Mononuclear cell (primary cell): ENCODE results near the gene SCRT2. TPM values are rescaled to one million over a fixed set of nuclear protein-coding genes. Genes with fewer than 3 reads are reported as not detected.

Source experiments
- H3K27me3 ChIP-seq: 2 replicates; pipeline ENCODE4 v1.6.0; 2011; ENCODE audit warnings: low read length, control low read depth; ENCODE audit not compliant: insufficient read depth
- H3K4me1 ChIP-seq: 2 replicates; pipeline ENCODE4 v1.5.1; 2011; ENCODE audit warnings: mild to moderate bottlenecking, low read length, control low read depth; ENCODE audit not compliant: insufficient read depth
- H3K4me3 ChIP-seq: 2 replicates; pipeline ENCODE4 v1.5.1; 2011; ENCODE audit warnings: mild to moderate bottlenecking, low read length, moderate library complexity
- H3K9me3 ChIP-seq: 2 replicates; pipeline ENCODE4 v1.5.1; 2011; ENCODE audit warnings: low read depth, mild to moderate bottlenecking, control low read depth, low read length
- total RNA-seq: library from RNA; depleted of rRNA; stranded (reverse); fragments of >200 nt; gene quantifications from one replicate; pipeline ENCODE4 v1.2.3, GENCODE V29; 2012

The SCRT2 gene
- total RNA-seq, 1 donor, result not detected

GRCh38 chr20:655726-656624, 19.6 kb downstream of the SCRT2 start:
- Histone ChIP-seq H3K27me3 (no peaks in the 10 kb centered on the region), H3K4me1 (peaks cover 62% of the 10 kb centered on the region), H3K9me3 (no peaks in the 10 kb centered on the region), H3K4me3 (no peak overlapping the region)

- peaks cover 46% of the 10 kb centered on the region for H3K4me1 ChIP-seq
- no peak overlapping the region for H3K4me3 ChIP-seq
These were observed 21.2 kb downstream of the SCRT2 start for GRCh38 chr20:654417-654750.

GRCh38 chr20:653590-654416, 21.8 kb downstream of the SCRT2 start:
- Histone ChIP-seq H3K27me3 (no peaks in the 10 kb centered on the region), H3K4me3 (peak overlapping the region; percentile 47), H3K4me1 (peaks cover 41% of the 10 kb centered on the region), H3K9me3 (no peaks in the 10 kb centered on the region)

More at GRCh38 chr20:654417-654750, 21.2 kb downstream of the SCRT2 start:
- Histone ChIP-seq H3K9me3 (no peaks in the 10 kb centered on the region), H3K27me3 (no peaks in the 10 kb centered on the region)

- H3K4me3 ChIP-seq, result peak within 1 kb of the TSS; percentile 47
- H3K27me3 ChIP-seq, result no peaks in the 10 kb centered on the region
- H3K9me3 ChIP-seq, result no peaks in the 10 kb centered on the region
- H3K4me1 ChIP-seq, result peaks cover 34% of the 10 kb centered on the region
These were observed 22.5 kb downstream of the SCRT2 start, which contains the start of gene SRXN1 for GRCh38 chr20:653110-653589. TSS of gene SRXN1 (minus strand) at chr20:653200. CDS start at chr20:653185, 15 bp downstream.

- H3K4me1 ChIP-seq, result peaks cover 31% of the 10 kb centered on the region
- no peaks in the 10 kb centered on the region for H3K27me3 ChIP-seq
- no peaks in the 10 kb centered on the region for H3K9me3 ChIP-seq
- H3K4me3 ChIP-seq, result peak overlapping the region; percentile 47
These were observed 22.9 kb downstream of the SCRT2 start for GRCh38 chr20:652615-653109.

GRCh38 chr20:651713-652614, 23.6 kb downstream of the SCRT2 start:
- peaks cover 31% of the 10 kb centered on the region for H3K4me1 ChIP-seq
- H3K4me3 ChIP-seq, result peak overlapping the region; percentile 47
- no peaks in the 10 kb centered on the region for H3K9me3 ChIP-seq
- no peaks in the 10 kb centered on the region for H3K27me3 ChIP-seq

- Histone ChIP-seq H3K4me1 (peaks cover 33% of the 10 kb centered on the region), H3K9me3 (no peaks in the 10 kb centered on the region), H3K27me3 (no peaks in the 10 kb centered on the region), H3K4me3 (no peak overlapping the region)
These were observed 24.6 kb downstream of the SCRT2 start for GRCh38 chr20:650954-651353.

- no peaks in the 10 kb centered on the region for H3K27me3 ChIP-seq
- H3K4me1 ChIP-seq, result peaks cover 39% of the 10 kb centered on the region
- no peaks in the 10 kb centered on the region for H3K9me3 ChIP-seq
- no peak overlapping the region for H3K4me3 ChIP-seq
These were observed 25.3 kb downstream of the SCRT2 start for GRCh38 chr20:650281-650680.

- Histone ChIP-seq H3K4me3 (no peak overlapping the region), H3K27me3 (peaks cover 11% of the 10 kb centered on the region), H3K9me3 (no peaks in the 10 kb centered on the region), H3K4me1 (peaks cover 23% of the 10 kb centered on the region)
These were observed 28.1 kb downstream of the SCRT2 start for GRCh38 chr20:647479-648019.

- Histone ChIP-seq H3K4me1 (peaks cover 17% of the 10 kb centered on the region), H3K4me3 (no peak overlapping the region), H3K27me3 (peaks cover 11% of the 10 kb centered on the region), H3K9me3 (no peaks in the 10 kb centered on the region)
These were observed 28.8 kb downstream of the SCRT2 start for GRCh38 chr20:646868-647233.

GRCh38 chr20:646107-646867, 29.3 kb downstream of the SCRT2 start:
- H3K9me3 ChIP-seq, result no peaks in the 10 kb centered on the region
- peaks cover 13% of the 10 kb centered on the region for H3K4me1 ChIP-seq
- H3K4me3 ChIP-seq, result no peak overlapping the region
- peaks cover 11% of the 10 kb centered on the region for H3K27me3 ChIP-seq

GRCh38 chr20:645318-646106, 30.1 kb downstream of the SCRT2 start:
- H3K9me3 ChIP-seq, result no peaks in the 10 kb centered on the region
- peaks cover 11% of the 10 kb centered on the region for H3K27me3 ChIP-seq
- H3K4me1 ChIP-seq, result peaks cover 13% of the 10 kb centered on the region
- H3K4me3 ChIP-seq, result no peak overlapping the region
